HG02970 (cell line): ENCODE data around the gene LCNL1.
A peak's percentile ranks its signal among the peaks of the same experiment; 100 is the strongest.

Experiments used
- ATAC-seq: cut with Tn5 transposase; IDR thresholded peaks from one replicate; pipeline ENCODE4 v1.9.1; 2021; ENCODE audit warnings: mild to moderate bottlenecking, moderate library complexity, moderate number of reproducible peaks; ENCODE audit not compliant: unreplicated experiment, low FRiP score

Gene LCNL1

DNA sequence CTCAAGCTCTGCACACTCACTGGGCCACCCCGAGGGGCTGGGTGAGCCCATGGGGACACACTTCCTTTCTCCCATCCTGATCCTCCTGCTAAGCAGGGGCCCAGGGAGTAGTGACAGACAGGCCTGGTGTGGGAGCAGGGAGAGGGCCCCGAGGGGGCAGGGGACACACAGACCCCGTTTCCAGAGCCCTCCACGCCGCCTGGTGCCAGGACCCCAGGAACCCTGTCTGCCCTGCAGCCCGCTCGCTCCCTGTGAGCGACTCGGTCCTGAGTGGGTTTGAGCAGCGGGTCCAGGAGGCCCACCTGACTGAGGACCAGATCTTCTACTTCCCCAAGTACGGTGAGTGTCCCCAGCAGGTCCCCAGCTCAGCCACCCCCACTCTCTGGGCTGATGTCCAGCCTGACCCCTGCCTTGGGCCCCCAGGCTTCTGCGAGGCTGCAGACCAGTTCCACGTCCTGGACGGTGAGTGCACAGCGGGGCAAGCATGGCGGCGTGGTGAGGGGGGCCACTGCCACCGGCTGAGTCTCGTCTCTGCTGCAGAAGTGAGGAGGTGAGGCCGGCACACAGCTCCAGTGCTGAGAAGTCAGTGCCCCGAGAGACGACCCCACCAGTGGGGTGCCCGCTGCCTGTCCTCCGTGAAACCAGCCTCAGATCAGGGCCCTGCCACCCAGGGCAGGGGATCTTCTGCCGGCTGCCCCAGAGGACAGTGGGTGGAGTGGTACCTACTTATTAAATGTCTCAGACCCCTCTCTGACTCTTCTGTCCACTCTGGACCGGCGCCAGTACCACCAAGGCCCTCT lies 36.4 kb upstream of the LCNL1 start:
- no peak for ATAC-seq

DNA sequence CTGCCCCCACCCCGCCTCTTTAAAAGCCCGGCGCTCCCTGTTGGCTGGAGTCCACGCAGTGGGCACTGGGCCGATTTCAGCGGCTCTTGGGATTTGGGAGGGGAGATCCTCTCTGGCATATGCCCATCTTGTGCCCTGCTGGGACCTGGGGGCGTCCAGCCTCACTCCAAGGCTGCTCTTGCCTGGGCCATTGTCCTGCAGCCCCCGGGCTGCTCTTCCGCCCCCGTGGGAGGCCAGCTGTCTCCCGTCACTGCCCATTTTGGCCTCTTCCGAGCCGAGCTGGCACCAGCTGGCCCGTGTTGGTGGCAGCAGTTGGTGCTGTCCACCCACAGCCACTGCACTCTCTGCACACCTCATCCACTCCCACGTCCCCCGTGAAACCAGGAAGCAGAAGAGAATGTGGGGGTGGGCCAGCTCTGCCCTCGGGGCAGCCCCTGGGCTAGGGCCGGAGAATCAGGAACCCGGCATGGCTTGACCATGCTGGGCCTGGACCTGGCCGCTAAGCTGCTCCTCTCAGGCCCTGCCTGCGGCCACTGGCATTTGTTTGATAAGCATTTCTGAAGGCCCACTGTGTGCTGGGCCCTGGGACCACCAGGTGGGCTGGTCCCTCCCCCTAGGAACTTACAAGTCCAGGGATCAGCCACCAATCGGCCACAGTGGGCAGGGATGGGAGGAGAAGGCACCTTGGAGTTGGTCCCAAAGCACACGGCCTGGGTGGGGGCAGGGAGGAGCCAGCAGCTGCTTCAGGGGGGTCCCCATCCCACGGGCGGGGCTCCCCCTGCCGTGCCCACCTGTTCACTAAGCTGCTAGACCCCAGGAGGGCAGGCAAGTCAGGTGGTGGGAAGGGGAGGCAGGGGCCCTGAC lies 35.5 kb upstream of the LCNL1 start:
- ATAC-seq: no peak

GRCh38 chr9:136947955-136948510 lies 34.8 kb upstream of the LCNL1 start:
- no peak for ATAC-seq

- ATAC-seq: no peak
Observed at GRCh38 chr9:136949239-136949816, 33.5 kb upstream of the LCNL1 start.

- ATAC-seq: peak; percentile 59
Observed at GRCh38 chr9:136949817-136950655, 32.8 kb upstream of the LCNL1 start.

DNA sequence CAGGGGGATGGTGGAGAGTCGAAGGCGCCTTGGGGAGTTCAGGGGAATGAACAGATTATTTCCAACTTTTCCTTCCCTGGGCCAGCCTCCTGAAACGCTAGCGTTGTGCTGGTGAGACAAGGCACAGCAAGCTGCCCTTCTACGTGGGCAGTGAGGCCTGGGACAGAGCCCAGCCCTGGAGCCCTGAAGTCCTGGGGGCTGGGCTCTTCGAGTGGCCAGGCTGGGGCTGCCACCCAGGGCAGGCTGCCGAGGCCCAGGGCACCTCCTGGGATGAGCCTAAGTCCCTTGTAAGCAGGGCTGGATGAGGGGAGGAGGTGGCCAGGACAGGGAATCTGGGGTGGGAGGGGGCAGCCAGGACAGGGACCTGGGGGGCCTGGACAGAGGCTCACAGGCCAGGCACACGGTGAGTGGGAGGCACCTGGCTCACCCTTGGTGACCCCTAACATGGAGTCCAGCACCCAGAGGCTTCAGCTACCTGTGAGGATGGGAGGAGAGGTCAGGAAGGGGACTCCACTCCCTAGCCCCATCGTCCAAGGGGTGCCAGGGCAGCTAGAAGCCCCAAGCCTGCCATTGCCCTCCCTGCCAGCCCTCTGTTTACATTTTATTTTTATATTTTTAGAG lies 32.0 kb upstream of the LCNL1 start:
- ATAC-seq: no peak

DNA sequence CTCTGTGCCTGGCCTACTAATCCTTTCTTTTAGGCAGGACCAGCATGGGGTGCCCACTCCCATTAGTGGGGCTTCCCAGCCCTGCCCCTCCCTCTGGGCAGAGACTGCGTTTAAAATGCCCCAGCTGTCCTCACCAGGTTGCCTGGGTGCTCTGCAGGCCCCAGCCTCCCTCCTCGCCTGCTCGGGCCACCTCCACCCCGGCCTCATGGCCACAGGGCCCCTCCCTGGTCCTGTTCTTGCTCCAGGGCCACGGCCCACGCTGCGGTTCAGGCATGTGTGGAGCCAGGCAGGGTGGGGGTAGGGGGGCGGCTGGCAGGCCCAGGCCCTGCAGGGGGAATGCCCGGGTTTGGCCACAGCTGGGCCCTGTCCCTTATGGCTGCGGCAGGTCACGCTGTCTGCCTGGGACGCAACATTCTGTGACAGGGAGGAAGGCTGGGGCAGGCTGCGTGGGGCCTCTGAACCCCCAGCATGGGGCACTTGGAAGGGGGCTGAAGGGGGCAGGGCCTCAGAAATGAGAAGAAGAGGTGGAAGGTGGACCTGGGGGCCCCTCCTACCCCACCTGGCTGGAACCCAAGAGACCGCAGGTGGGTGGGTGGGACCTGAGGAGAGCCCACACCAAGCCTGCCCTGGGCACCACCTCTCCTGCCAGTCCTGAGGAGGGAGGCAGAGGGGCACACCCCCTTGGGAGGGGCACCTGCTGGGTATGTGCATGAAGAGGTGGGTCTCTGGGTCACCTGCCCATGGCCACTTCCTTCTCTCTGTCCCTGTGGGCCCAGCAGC lies 31.1 kb upstream of the LCNL1 start, which contains the start of gene LCN12:
TSS of gene LCN12 (plus strand) at position 733 of the 780 bp plus-strand sequence. CDS start 55 bp downstream, outside the sequence.
- no peak for ATAC-seq

DNA sequence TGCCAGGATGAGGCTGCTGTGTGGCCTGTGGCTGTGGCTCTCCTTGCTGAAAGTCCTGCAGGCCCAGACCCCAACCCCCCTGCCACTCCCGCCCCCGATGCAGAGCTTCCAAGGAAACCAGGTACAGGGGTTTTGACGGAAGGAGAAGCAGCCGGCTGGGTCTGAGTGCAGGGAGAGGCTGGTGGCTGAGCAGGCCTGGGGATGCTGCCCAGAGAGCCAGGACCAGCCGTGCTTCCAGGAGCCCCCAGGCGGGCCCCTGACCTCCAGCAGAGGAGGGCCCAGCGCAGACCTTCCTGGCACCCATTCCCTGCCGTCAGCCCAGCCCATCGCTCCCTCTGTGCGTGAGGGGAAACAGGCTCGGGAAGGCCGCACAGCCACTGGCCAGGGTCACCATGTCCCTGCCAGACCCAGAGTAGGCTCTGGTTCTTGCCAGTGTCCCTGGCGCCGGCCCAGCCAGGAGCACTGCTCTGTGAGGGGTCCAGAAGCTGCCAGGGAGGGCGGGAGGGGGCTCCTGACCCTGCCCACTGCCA lies 30.4 kb upstream of the LCNL1 start:
- no peak for ATAC-seq

- no peak for ATAC-seq
Observed at GRCh38 chr9:136952876-136953770, 29.7 kb upstream of the LCNL1 start.

- ATAC-seq: no peak
Observed at GRCh38 chr9:136953771-136954269, 29.0 kb upstream of the LCNL1 start.

GRCh38 chr9:136954270-136955083 lies 28.3 kb upstream of the LCNL1 start:
- no peak for ATAC-seq

- ATAC-seq: no peak
Observed at GRCh38 chr9:136955202-136955942, 27.4 kb upstream of the LCNL1 start.

DNA sequence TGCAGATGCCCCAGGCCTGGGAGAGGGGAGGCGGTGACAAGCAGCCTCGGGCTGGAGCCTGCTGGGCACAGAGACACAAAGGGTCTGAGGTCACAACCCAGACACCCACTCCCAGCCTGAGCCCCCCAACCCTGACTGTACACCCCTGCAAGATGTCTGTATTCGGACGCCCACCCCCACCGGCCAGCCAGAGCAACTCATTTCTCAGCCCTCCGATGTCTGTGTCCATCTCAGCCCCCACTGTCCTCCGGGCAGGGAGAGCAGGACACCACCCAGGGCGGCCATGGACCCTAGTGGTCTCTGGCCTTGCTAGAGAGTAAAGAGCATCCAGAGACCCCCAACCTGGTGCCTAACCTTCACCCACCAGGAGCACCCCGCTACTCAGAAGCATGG lies 26.9 kb upstream of the LCNL1 start:
- no peak for ATAC-seq

DNA sequence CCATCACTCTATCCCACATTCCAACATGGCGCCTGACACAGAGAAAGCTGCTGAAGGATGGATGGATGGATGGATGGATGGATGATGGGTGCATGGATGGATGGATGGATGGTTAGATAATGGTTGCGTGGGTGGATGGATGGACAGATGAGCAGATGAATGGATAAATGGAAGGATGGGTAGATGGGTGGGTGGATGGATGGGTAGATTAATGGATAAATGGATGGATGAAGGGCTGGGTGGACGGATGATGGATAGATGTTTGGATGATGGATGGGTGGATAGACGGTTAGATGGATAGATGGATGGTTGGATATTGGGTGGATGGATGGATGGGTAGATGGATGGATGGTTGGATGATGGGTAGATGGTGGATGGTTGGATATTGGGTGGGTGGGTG lies 26.2 kb upstream of the LCNL1 start:
- no peak for ATAC-seq

- no peak for ATAC-seq
Observed at GRCh38 chr9:136957461-136957860, 25.3 kb upstream of the LCNL1 start.

GRCh38 chr9:136957901-136958300 lies 24.9 kb upstream of the LCNL1 start:
- no peak for ATAC-seq
